ENCODE results near the gene CRYGS. TPM values are rescaled to one million over a fixed set of nuclear protein-coding genes. Genes with fewer than 3 reads are reported as not detected.

Gene CRYGS
- total and polyA plus RNA-seq, 9 of the 15 experiments (the other 6 are each of a cell fraction or from before 2014, with no cell fraction given) = 1.5 to 3.8 (median 2.0) TPM

GRCh38 chr3:186512570-186513302 lies 31.4 kb downstream of the CRYGS start (continued):
- TF ChIP-seq USF2 (CRISPR knock-in tag; IDR thresholded peaks at IDR 0.05) (no peak), FOXK2 (conservative IDR thresholded peaks at IDR 0.05 in 1 of 2, IDR thresholded peaks at IDR 0.05 in 1 of 2; ENCODE audit: low read depth in 2 of 2) (no peak), TRIM25 (IDR thresholded peaks at IDR 0.05; ENCODE audit: borderline replicate concordance) (no peak), ZNF124 (CRISPR knock-in tag; IDR thresholded peaks at IDR 0.05) (no peak), MLX (CRISPR knock-in tag; conservative IDR thresholded peaks at IDR 0.05) (no peak), MYBL2 (IDR thresholded peaks at IDR 0.05; ENCODE audit: low read depth) (no peak), MYBL2 (CRISPR knock-in tag; IDR thresholded peaks at IDR 0.05; ENCODE audit: borderline replicate concordance) (no peak), TGIF2 (CRISPR knock-in tag; IDR thresholded peaks at IDR 0.05) (no peak), TCFL5 (CRISPR knock-in tag; conservative IDR thresholded peaks at IDR 0.05) (no peak), RREB1 (CRISPR knock-in tag; IDR thresholded peaks at IDR 0.05) (no peak)
